A673 (cell line): Measurements from ENCODE around the gene R3HDM4. TPM values are rescaled to one million over a fixed set of nuclear protein-coding genes. Genes with fewer than 3 reads are reported as not detected.

ENCODE experiments used
- BruUV-seq: library from RNA; stranded (reverse); fragments of 400-500 nt; replicated peaks from 2 replicates; lab custom pipeline; 2021; lab: Mats Ljungman, UMichigan
- CTCF ChIA-PET: fragments of 300-600 bp; sonication (Branson Sonifier 250); formaldehyde crosslinking; loops from one replicate; lab custom pipeline; 2022; ENCODE audit warnings: antibody characterized with exemption; lab: Charles Lee
- POLR2A ChIA-PET: fragments of 300-600 bp; sonication (Branson Sonifier 250); formaldehyde crosslinking; loops from one replicate; lab custom pipeline; 2022; ENCODE audit warnings: antibody characterized with exemption; ENCODE audit not compliant: low non-redundant PET; lab: Charles Lee
- DNase-seq: peaks from one replicate; pipeline ENCODE4 v3.0.0-alpha.2; 2015; ENCODE audit warnings: low spot score
- H3K27ac ChIP-seq: fragments of 200-600 bp; sonication (generic); 2 replicates; pipeline ENCODE4 v1.5.1; 2016; ENCODE audit warnings: mixed run types, low read depth, mild to moderate bottlenecking, mixed read lengths, antibody characterized with exemption, low read length; ENCODE audit not compliant: poor library complexity, severe bottlenecking
- H3K27me3 ChIP-seq: fragments of 200-600 bp; sonication (generic); replicated peaks from 2 replicates; pipeline ENCODE4 v1.6.1; 2017; ENCODE audit warnings: mixed run types, low read depth, mild to moderate bottlenecking, mixed read lengths, antibody characterized with exemption, low read length; ENCODE audit not compliant: insufficient read depth, poor library complexity
- H3K36me3 ChIP-seq: fragments of 200-600 bp; sonication (generic); 2 replicates; pipeline ENCODE4 v1.6.1; 2016; ENCODE audit warnings: mixed run types, mild to moderate bottlenecking, mixed read lengths, antibody characterized with exemption, low read length; ENCODE audit not compliant: insufficient read depth, poor library complexity, severe bottlenecking
- H3K4me1 ChIP-seq: fragments of 200-600 bp; sonication (generic); 2 replicates; pipeline ENCODE4 v1.6.1; 2017; ENCODE audit warnings: mixed run types, mild to moderate bottlenecking, mixed read lengths, antibody characterized with exemption, low read length; ENCODE audit not compliant: insufficient read depth, poor library complexity, severe bottlenecking
- H3K4me3 ChIP-seq: fragments of 200-600 bp; sonication (generic); 2 replicates; pipeline ENCODE4 v1.5.1; 2016; ENCODE audit warnings: low read depth, mixed run types, mild to moderate bottlenecking, mixed read lengths, low read length; ENCODE audit not compliant: poor library complexity, severe bottlenecking
- H3K9me3 ChIP-seq: fragments of 200-600 bp; sonication (generic); 2 replicates; pipeline ENCODE4 v1.6.1; 2016; ENCODE audit warnings: mixed run types, low read depth, mild to moderate bottlenecking, mixed read lengths, antibody characterized with exemption, low read length; ENCODE audit not compliant: poor library complexity, severe bottlenecking
- CTCF ChIP-seq: fragments of 300-800, 200-600 bp; sonication (generic); conservative IDR thresholded peaks from 2 replicates; pipeline ENCODE4 v1.5.1; 2017; ENCODE audit warnings: low read depth, mild to moderate bottlenecking, antibody characterized with exemption, low read length, moderate library complexity, mixed read lengths
- EZH2 ChIP-seq: fragments of 200-600 bp; sonication (generic); IDR thresholded peaks from 2 replicates; pipeline ENCODE4 v1.6.1; 2017; ENCODE audit warnings: borderline replicate concordance, low read depth, mild to moderate bottlenecking, mixed read lengths, antibody characterized with exemption, low read length; ENCODE audit not compliant: poor library complexity, severe bottlenecking
- intact Hi-C: fragments of 100-400 bp; cut with micrococcal nuclease; formaldehyde crosslinking; loops from one replicate; pipeline ENCODE4 v1.10.0; 2022; ENCODE audit not compliant: unreplicated experiment
- total RNA-seq: library from RNA; stranded (reverse); gene quantifications from 2 replicates; pipeline ENCODE4 v1.2.3, GENCODE V29; 2021

Gene R3HDM4
- total RNA-seq, 1 experiment from 2014 or later, result 39.3 TPM

GRCh38 chr19:853014-853585, 59.9 kb downstream of the R3HDM4 start:
- Histone ChIP-seq H3K4me1 (no peaks in the 10 kb centered on the region), H3K9me3 (no peaks in the 10 kb centered on the region), H3K27me3 (no peaks in the 10 kb centered on the region), H3K4me3 (no peak overlapping the region), H3K36me3 (no peaks in the 10 kb centered on the region), H3K27ac (no peak overlapping the region)
- DNase-seq, result no peak
- intact Hi-C loops, result no loop called here
- CTCF ChIA-PET, result no interaction called here
- POLR2A ChIA-PET, result no interaction called here
- TF ChIP-seq CTCF (no peak), EZH2 (no peak)
- no TSS peak for BruUV-seq

GRCh38 chr19:852136-853013, 60.6 kb downstream of the R3HDM4 start, which contains the start of gene ELANE:
Gene ELANE (plus strand): TSS chr19:852303. CDS start chr19:852329, 26 bp downstream.
- Histone ChIP-seq H3K4me3 (no peak within 1 kb of the TSS), H3K27me3 (no peaks in the 10 kb centered on the region), H3K9me3 (no peaks in the 10 kb centered on the region), H3K4me1 (no peaks in the 10 kb centered on the region), H3K27ac (no peak within 1 kb of the TSS), H3K36me3 (no peaks in the 10 kb centered on the region)
- intact Hi-C loops, result no loop called here
- CTCF ChIA-PET, result no interaction called here
- no TSS peak for BruUV-seq
- POLR2A ChIA-PET, result no interaction called here
- DNase-seq, result no peak
- TF ChIP-seq CTCF (no peak), EZH2 (no peak)

GRCh38 chr19:850979-851335, 62.1 kb downstream of the R3HDM4 start:
- no peak overlapping the region for H3K27ac ChIP-seq
- POLR2A ChIA-PET, result no interaction called here
- CTCF ChIA-PET, result no interaction called here
- H3K9me3 ChIP-seq, result no peaks in the 10 kb centered on the region
- no peaks in the 10 kb centered on the region for H3K4me1 ChIP-seq
- intact Hi-C loops, result no loop called here
- TF ChIP-seq CTCF (no peak), EZH2 (no peak)
- no TSS peak for BruUV-seq
- no peak overlapping the region for H3K4me3 ChIP-seq
- H3K27me3 ChIP-seq, result no peaks in the 10 kb centered on the region
- no peaks in the 10 kb centered on the region for H3K36me3 ChIP-seq
- DNase-seq, result no peak
